Ishikawa (cell line): Measurements from ENCODE around the gene QRSL1.

Experiments used
- CEBPB ChIP-seq: IDR thresholded peaks from 2 replicates; pipeline ENCODE4 v1.6.1; 2012
- CREB1 ChIP-seq: IDR thresholded peaks from 2 replicates; pipeline ENCODE4 v1.6.1; 2012; ENCODE audit warnings: low read depth
- EP300 ChIP-seq: IDR thresholded peaks from 2 replicates; pipeline ENCODE4 v1.6.1; 2012; ENCODE audit warnings: borderline replicate concordance
- RAD21 ChIP-seq: IDR thresholded peaks from 2 replicates; pipeline ENCODE4 v1.6.1; 2012; ENCODE audit warnings: low read depth
- TAF1 ChIP-seq: IDR thresholded peaks from 2 replicates; pipeline ENCODE4 v1.6.1; 2012; ENCODE audit warnings: low read depth, mild to moderate bottlenecking
- TCF12 ChIP-seq: IDR thresholded peaks from 2 replicates; pipeline ENCODE4 v1.6.1; 2012; ENCODE audit warnings: low read depth
- TEAD4 ChIP-seq: IDR thresholded peaks from 2 replicates; pipeline ENCODE4 v1.6.1; 2012
- YY1 ChIP-seq: IDR thresholded peaks from 2 replicates; pipeline ENCODE4 v1.6.1; 2012; ENCODE audit warnings: low read depth
- TF ChIP-seq, protein P1 (sequence below): IDR thresholded peaks from 2 replicates; pipeline ENCODE4 v1.6.1; 2012
- TF ChIP-seq, protein P2 (sequence below): IDR thresholded peaks from 2 replicates; pipeline ENCODE4 v1.6.1; 2012; ENCODE audit warnings: low read depth, mild to moderate bottlenecking

DNA sequence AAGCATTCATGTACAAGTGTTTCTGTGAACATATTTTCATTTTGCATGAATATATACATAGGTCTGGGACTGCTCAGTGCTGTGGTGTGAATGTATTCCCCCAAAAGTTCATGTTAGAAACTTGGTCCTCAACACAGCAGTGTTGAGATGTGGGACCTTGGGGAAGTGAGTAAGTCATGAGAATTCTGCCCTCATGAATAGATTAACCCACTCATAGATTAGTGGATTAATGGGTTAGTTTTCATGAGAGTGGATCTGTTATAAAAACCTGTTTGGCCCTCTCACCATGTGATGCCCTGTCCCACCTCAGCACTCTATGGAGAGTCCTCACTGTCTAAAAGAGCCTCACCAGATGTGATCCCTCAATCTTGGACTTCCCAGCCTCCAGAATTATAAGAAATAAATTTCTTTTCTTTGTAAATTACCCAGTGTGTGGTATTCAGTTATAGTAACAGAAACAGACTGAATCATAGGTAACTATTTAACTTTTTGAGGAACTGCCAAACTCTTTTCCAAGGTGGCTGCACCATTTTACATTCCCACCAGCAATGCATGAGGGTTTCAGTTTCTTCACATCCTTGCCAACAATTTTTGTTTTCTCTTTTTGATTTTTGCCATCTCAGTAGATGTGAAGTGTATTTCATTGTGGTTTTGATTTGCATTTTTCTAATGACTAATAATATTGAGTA is 45.3 kb downstream of the QRSL1 start:
- TF ChIP-seq YY1: no peak
- no peak for TF ChIP-seq TAF1
- no peak for TF ChIP-seq RAD21
- no peak for TF ChIP-seq TCF12
- TF ChIP-seq, protein P1, sequence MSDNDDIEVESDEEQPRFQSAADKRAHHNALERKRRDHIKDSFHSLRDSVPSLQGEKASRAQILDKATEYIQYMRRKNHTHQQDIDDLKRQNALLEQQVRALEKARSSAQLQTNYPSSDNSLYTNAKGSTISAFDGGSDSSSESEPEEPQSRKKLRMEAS: no peak
- TF ChIP-seq, protein P2, sequence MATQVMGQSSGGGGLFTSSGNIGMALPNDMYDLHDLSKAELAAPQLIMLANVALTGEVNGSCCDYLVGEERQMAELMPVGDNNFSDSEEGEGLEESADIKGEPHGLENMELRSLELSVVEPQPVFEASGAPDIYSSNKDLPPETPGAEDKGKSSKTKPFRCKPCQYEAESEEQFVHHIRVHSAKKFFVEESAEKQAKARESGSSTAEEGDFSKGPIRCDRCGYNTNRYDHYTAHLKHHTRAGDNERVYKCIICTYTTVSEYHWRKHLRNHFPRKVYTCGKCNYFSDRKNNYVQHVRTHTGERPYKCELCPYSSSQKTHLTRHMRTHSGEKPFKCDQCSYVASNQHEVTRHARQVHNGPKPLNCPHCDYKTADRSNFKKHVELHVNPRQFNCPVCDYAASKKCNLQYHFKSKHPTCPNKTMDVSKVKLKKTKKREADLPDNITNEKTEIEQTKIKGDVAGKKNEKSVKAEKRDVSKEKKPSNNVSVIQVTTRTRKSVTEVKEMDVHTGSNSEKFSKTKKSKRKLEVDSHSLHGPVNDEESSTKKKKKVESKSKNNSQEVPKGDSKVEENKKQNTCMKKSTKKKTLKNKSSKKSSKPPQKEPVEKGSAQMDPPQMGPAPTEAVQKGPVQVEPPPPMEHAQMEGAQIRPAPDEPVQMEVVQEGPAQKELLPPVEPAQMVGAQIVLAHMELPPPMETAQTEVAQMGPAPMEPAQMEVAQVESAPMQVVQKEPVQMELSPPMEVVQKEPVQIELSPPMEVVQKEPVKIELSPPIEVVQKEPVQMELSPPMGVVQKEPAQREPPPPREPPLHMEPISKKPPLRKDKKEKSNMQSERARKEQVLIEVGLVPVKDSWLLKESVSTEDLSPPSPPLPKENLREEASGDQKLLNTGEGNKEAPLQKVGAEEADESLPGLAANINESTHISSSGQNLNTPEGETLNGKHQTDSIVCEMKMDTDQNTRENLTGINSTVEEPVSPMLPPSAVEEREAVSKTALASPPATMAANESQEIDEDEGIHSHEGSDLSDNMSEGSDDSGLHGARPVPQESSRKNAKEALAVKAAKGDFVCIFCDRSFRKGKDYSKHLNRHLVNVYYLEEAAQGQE: no peak
- TF ChIP-seq CEBPB: no peak
- no peak for TF ChIP-seq EP300
- no peak for TF ChIP-seq CREB1
- TF ChIP-seq TEAD4: no peak
